Osteocyte (in vitro differentiated cells): ENCODE results near the gene GPR39. TPM values are rescaled to one million over a fixed set of nuclear protein-coding genes. Genes with fewer than 3 reads are reported as not detected.
"Not testable (repeated sequence)": the region's sequence is repeated elsewhere in the genome, so short reads cannot be mapped to it uniquely, and the experiment has no call there.

Experiments
- DNase-seq: peaks from one replicate; pipeline ENCODE4 v3.0.0; 2021; ENCODE audit warnings: mixed read lengths; ENCODE audit not compliant: unreplicated experiment; ENCODE audit errors: extremely low spot score
- H3K27ac Mint-ChIP-seq: one replicate; pipeline ENCODE4 v1.8.0; 2021; ENCODE audit warnings: mild to moderate bottlenecking, mixed read lengths; ENCODE audit not compliant: unreplicated experiment
- H3K27me3 Mint-ChIP-seq: one replicate; pipeline ENCODE4 v1.8.0; 2021; ENCODE audit warnings: mixed read lengths; ENCODE audit not compliant: unreplicated experiment
- H3K36me3 Mint-ChIP-seq: one replicate; pipeline ENCODE4 v1.8.0; 2021; ENCODE audit warnings: mixed read lengths; ENCODE audit not compliant: unreplicated experiment
- H3K4me1 Mint-ChIP-seq: one replicate; pipeline ENCODE4 v1.8.0; 2021; ENCODE audit warnings: mixed read lengths; ENCODE audit not compliant: unreplicated experiment
- H3K4me3 Mint-ChIP-seq: one replicate; pipeline ENCODE4 v1.8.0; 2021; ENCODE audit warnings: mild to moderate bottlenecking, moderate library complexity, mixed read lengths; ENCODE audit not compliant: unreplicated experiment
- H3K9me3 Mint-ChIP-seq: one replicate; pipeline ENCODE4 v1.8.0; 2021; ENCODE audit warnings: mixed read lengths; ENCODE audit not compliant: unreplicated experiment
- CTCF ChIP-seq: fragments of 200-600 bp; sonication (generic); IDR thresholded peaks from 2 replicates; pipeline ENCODE4 v1.5.0; 2021; ENCODE audit warnings: antibody characterized with exemption, mild to moderate bottlenecking, moderate library complexity
- total RNA-seq: library from RNA; stranded (reverse); gene quantifications from 2 replicates; pipeline ENCODE4 v1.2.1, GENCODE V29; 2021

GPR39 gene
- total RNA-seq, 1 donor from 2014 or later = 0.21 TPM

GRCh38 chr2:132517386-132517785 lies 100.8 kb downstream of the GPR39 start:
- H3K27ac Mint-ChIP-seq = no peak overlapping the region
- no peak for DNase-seq

GRCh38 chr2:132518302-132518701 lies 101.7 kb downstream of the GPR39 start:
- no peaks in the 10 kb centered on the region for H3K4me1 Mint-ChIP-seq
- no peaks in the 10 kb centered on the region for H3K27me3 Mint-ChIP-seq

More at GRCh38 chr2:132517386-132517785, 100.8 kb downstream of the GPR39 start:
- no peak overlapping the region for H3K4me3 Mint-ChIP-seq
- H3K36me3 Mint-ChIP-seq = no peaks in the 10 kb centered on the region
- no peak for TF ChIP-seq CTCF
- no peaks in the 10 kb centered on the region for H3K9me3 Mint-ChIP-seq
- no peaks in the 10 kb centered on the region for H3K27me3 Mint-ChIP-seq
- H3K4me1 Mint-ChIP-seq = no peaks in the 10 kb centered on the region

GRCh38 chr2:132519566-132519965 lies 103.0 kb downstream of the GPR39 start:
- Mint-ChIP-seq H3K36me3 (no peaks in the 10 kb centered on the region), H3K4me3 (no peak overlapping the region), H3K27me3 (no peaks in the 10 kb centered on the region), H3K4me1 (no peaks in the 10 kb centered on the region), H3K9me3 (no peaks in the 10 kb centered on the region), H3K27ac (no peak overlapping the region)
- no peak for DNase-seq
- no peak for TF ChIP-seq CTCF

More at GRCh38 chr2:132518302-132518701, 101.7 kb downstream of the GPR39 start:
- no peak for DNase-seq
- Mint-ChIP-seq H3K9me3 (no peaks in the 10 kb centered on the region), H3K27ac (no peak overlapping the region), H3K36me3 (no peaks in the 10 kb centered on the region), H3K4me3 (no peak overlapping the region)
- TF ChIP-seq CTCF = no peak

GRCh38 chr2:132521341-132521740 lies 104.7 kb downstream of the GPR39 start:
- Mint-ChIP-seq H3K4me3 (no peak overlapping the region), H3K36me3 (no peaks in the 10 kb centered on the region), H3K27ac (no peak overlapping the region), H3K27me3 (no peaks in the 10 kb centered on the region), H3K9me3 (peaks cover 4% of the 10 kb centered on the region), H3K4me1 (no peaks in the 10 kb centered on the region)
- no peak for DNase-seq
- no peak for TF ChIP-seq CTCF

- H3K4me1 Mint-ChIP-seq = no peaks in the 10 kb centered on the region
- no peak for TF ChIP-seq CTCF
- H3K9me3 Mint-ChIP-seq = peaks cover 11% of the 10 kb centered on the region
- no peaks in the 10 kb centered on the region for H3K27me3 Mint-ChIP-seq
- no peak overlapping the region for H3K27ac Mint-ChIP-seq
- no peak overlapping the region for H3K4me3 Mint-ChIP-seq
- H3K36me3 Mint-ChIP-seq = no peaks in the 10 kb centered on the region
- no peak for DNase-seq
These were observed 106.3 kb downstream of the GPR39 start for GRCh38 chr2:132522901-132523300.

- not testable (repeated sequence) for H3K27me3 Mint-ChIP-seq, H3K4me1 Mint-ChIP-seq, H3K4me3 Mint-ChIP-seq, DNase-seq, H3K27ac Mint-ChIP-seq, H3K36me3 Mint-ChIP-seq
- peaks cover 24% of the 10 kb centered on the region for H3K9me3 Mint-ChIP-seq
These were observed 120.5 kb downstream of the GPR39 start for GRCh38 chr2:132537061-132537460.
